ENCODE measurements around the gene DMD. TPM values are rescaled to one million over a fixed set of nuclear protein-coding genes. Genes with fewer than 3 reads are reported as not detected.

Gene DMD
- total and polyA plus RNA-seq, 2 donors (not counting 1 experiment from before 2014, with no cell fraction given): 2.0 to 51.8 TPM

DNA sequence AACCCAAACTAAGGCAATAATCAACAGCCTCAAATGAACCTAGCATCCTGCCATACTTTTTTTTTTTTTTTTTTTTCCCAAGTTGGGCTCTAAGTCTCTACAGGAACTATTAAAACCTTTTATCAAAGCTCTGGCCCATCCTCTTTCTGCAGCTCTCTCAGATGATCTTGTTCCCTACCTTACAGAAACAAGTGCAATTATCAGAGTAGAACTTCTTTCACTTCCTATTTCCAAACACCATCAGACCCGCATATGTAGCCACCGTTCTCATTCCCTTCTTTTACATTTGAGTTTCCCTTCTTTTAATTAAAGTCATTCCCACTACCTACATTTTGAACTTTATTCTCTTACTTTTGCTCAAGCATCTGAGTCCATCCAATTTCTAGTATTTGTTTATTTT lies 690.6 kb downstream of the DMD start:
- TF ChIP-seq CTCF (IDR thresholded peaks at IDR 0.05) (no peak), EZH2 (IDR thresholded peaks at IDR 0.05; ENCODE audit: borderline replicate concordance, insufficient read depth, low read depth, low read length, poor library complexity, severe bottlenecking) (no peak)
- Histone ChIP-seq H3K9me3 (ENCODE audit: control extremely low read depth in 1 of 3, control insufficient read depth in 2 of 3, insufficient read depth in 1 of 3, low read length in 2 of 3) (no peaks in the 10 kb centered on the region), H3K4me1 (ENCODE audit: control insufficient read depth in 2 of 2, insufficient read depth in 2 of 2, low read length in 2 of 2) (no peaks in the 10 kb centered on the region), H3K9ac (ENCODE audit: low read length) (no peak overlapping the region), H3K27ac (ENCODE audit: low read length in 2 of 2) (no peak overlapping the region), H4K20me1 (ENCODE audit: control insufficient read depth, insufficient read depth, low read length, poor library complexity, severe bottlenecking) (no peaks in the 10 kb centered on the region), H3K36me3 (replicated peaks in 1 of 2; ENCODE audit: control extremely low read depth in 1 of 2, control insufficient read depth in 1 of 2, extremely low read depth in 1 of 2, insufficient read depth in 2 of 2, low read length in 1 of 2) (no peaks in the 10 kb centered on the region), H3K4me2 (replicated peaks; ENCODE audit: low read depth, low read length, poor library complexity, severe bottlenecking) (no peak overlapping the region), H3K27me3 (replicated peaks in 1 of 4; ENCODE audit: control extremely low read depth in 1 of 4, control insufficient read depth in 3 of 4, insufficient read depth in 4 of 4, low read length in 3 of 4) (no peaks in the 10 kb centered on the region), H2AFZ (ENCODE audit: insufficient read depth, low read depth, low read length, poor library complexity, severe bottlenecking) (no peak overlapping the region), H3K79me2 (ENCODE audit: control insufficient read depth, insufficient read depth, low read length) (no peaks in the 10 kb centered on the region), H3K4me3 (ENCODE audit: control extremely low read depth in 1 of 5, extremely low read depth in 1 of 5, insufficient read depth in 1 of 5, low read depth in 2 of 5, low read length in 4 of 5) (no peak overlapping the region)
- POLR2A ChIA-PET: no interaction called here
- H3K4me1 Mint-ChIP-seq: peaks cover 11% of the 10 kb centered on the region
- ATAC-seq (ENCODE audit: low read depth): peak; percentile 14
- intact Hi-C loops (cut with micrococcal nuclease): no loop called here
- CTCF ChIA-PET: no interaction called here
- no peaks in the 10 kb centered on the region for H3K27me3 Mint-ChIP-seq
- no peaks in the 10 kb centered on the region for H3K9me3 Mint-ChIP-seq (ENCODE audit: insufficient read depth)
- peak; percentile 4 for DNase-seq
- no peak overlapping the region for H3K27ac Mint-ChIP-seq
- H3K4me3 Mint-ChIP-seq: no peak overlapping the region
- WGBS (ENCODE audit: insufficient coverage): 14% methylated on average over 2 of the region's 2 CpGs

- ChIA-PET POLR2A (no interaction called here), CTCF (no interaction called here)
- 50% methylated on average over 2 of the region's 5 CpGs for WGBS (ENCODE audit: insufficient coverage)
- DNase-seq (no peak), ATAC-seq (ENCODE audit: low read depth) (no peak)
- Mint-ChIP-seq H3K4me1 (peaks cover 6% of the 10 kb centered on the region), H3K4me3 (no peak overlapping the region), H3K9me3 (ENCODE audit: insufficient read depth) (no peaks in the 10 kb centered on the region), H3K27me3 (peaks cover 4% of the 10 kb centered on the region), H3K27ac (no peak overlapping the region)
- no peak overlapping the region for H3K4me3 ChIP-seq (ENCODE audit: control extremely low read depth in 1 of 5, extremely low read depth in 1 of 5, insufficient read depth in 1 of 5, low read depth in 2 of 5, low read length in 4 of 5)
- no peak overlapping the region for H2AFZ ChIP-seq (ENCODE audit: insufficient read depth, low read depth, low read length, poor library complexity, severe bottlenecking)
- no peak overlapping the region for H3K27ac ChIP-seq (ENCODE audit: low read length in 2 of 2)
- H3K27me3 ChIP-seq (replicated peaks in 1 of 4; ENCODE audit: control extremely low read depth in 1 of 4, control insufficient read depth in 3 of 4, insufficient read depth in 4 of 4, low read length in 3 of 4): no peaks in the 10 kb centered on the region
- no peaks in the 10 kb centered on the region for H3K4me1 ChIP-seq (ENCODE audit: control insufficient read depth in 2 of 2, insufficient read depth in 2 of 2, low read length in 2 of 2)
- no peaks in the 10 kb centered on the region for H4K20me1 ChIP-seq (ENCODE audit: control insufficient read depth, insufficient read depth, low read length, poor library complexity, severe bottlenecking)
- no peaks in the 10 kb centered on the region for H3K79me2 ChIP-seq (ENCODE audit: control insufficient read depth, insufficient read depth, low read length)
- no peak overlapping the region for H3K4me2 ChIP-seq (replicated peaks; ENCODE audit: low read depth, low read length, poor library complexity, severe bottlenecking)
- intact Hi-C loops (cut with micrococcal nuclease): no loop called here
- no peaks in the 10 kb centered on the region for H3K9me3 ChIP-seq (ENCODE audit: control extremely low read depth in 1 of 3, control insufficient read depth in 2 of 3, insufficient read depth in 1 of 3, low read length in 2 of 3)
- H3K9ac ChIP-seq (ENCODE audit: low read length): no peak overlapping the region
- no peaks in the 10 kb centered on the region for H3K36me3 ChIP-seq (replicated peaks in 1 of 2; ENCODE audit: control extremely low read depth in 1 of 2, control insufficient read depth in 1 of 2, extremely low read depth in 1 of 2, insufficient read depth in 2 of 2, low read length in 1 of 2)
- no peak for TF ChIP-seq EZH2 (IDR thresholded peaks at IDR 0.05; ENCODE audit: borderline replicate concordance, insufficient read depth, low read depth, low read length, poor library complexity, severe bottlenecking)
- no peak for TF ChIP-seq CTCF (IDR thresholded peaks at IDR 0.05)
Observed at GRCh38 chrX:32514986-32515385, 696.4 kb downstream of the DMD start.
